ENCODE measurements around the gene MRGPRD. TPM values are rescaled to one million over a fixed set of nuclear protein-coding genes. Genes with fewer than 3 reads are reported as not detected.

The MRGPRD gene
- total RNA-seq, 1 donor from 2014 or later, result not detected

- no peak for TF ChIP-seq CTCF (conservative IDR thresholded peaks at IDR 0.05; ENCODE audit: low read depth, low read length)
- DNase-seq (ENCODE audit: low read depth), result no peak
- H3K4me3 ChIP-seq (ENCODE audit: low read depth, low read length), result no peak overlapping the region
Observed at GRCh38 chr11:68933605-68934320, 47.0 kb downstream of the MRGPRD start.

- no peak for DNase-seq (ENCODE audit: low read depth)
- no peak overlapping the region for H3K4me3 ChIP-seq (ENCODE audit: low read depth, low read length)
- TF ChIP-seq CTCF (conservative IDR thresholded peaks at IDR 0.05; ENCODE audit: low read depth, low read length), result no peak
Observed at GRCh38 chr11:68932933-68933577, 47.7 kb downstream of the MRGPRD start.

- no peak for TF ChIP-seq CTCF (conservative IDR thresholded peaks at IDR 0.05; ENCODE audit: low read depth, low read length)
- DNase-seq (ENCODE audit: low read depth), result no peak
- no peak overlapping the region for H3K4me3 ChIP-seq (ENCODE audit: low read depth, low read length)
Observed at GRCh38 chr11:68932358-68932757, 48.4 kb downstream of the MRGPRD start.

- TF ChIP-seq CTCF (conservative IDR thresholded peaks at IDR 0.05; ENCODE audit: low read depth, low read length), result no peak
- DNase-seq (ENCODE audit: low read depth), result no peak
Observed at GRCh38 chr11:68931911-68932310, 48.9 kb downstream of the MRGPRD start.

GRCh38 chr11:68930991-68931855, 49.6 kb downstream of the MRGPRD start:
- TF ChIP-seq CTCF (conservative IDR thresholded peaks at IDR 0.05; ENCODE audit: low read depth, low read length), result no peak
- no peak for DNase-seq (ENCODE audit: low read depth)

More at GRCh38 chr11:68931911-68932310, 48.9 kb downstream of the MRGPRD start:
- no peak overlapping the region for H3K4me3 ChIP-seq (ENCODE audit: low read depth, low read length)

More at GRCh38 chr11:68930991-68931855, 49.6 kb downstream of the MRGPRD start:
- no peak overlapping the region for H3K4me3 ChIP-seq (ENCODE audit: low read depth, low read length)

Other genes starting within 250 kb of the MRGPRD start
- gene TESMIN, start 229.5 kb downstream of the MRGPRD start, total RNA-seq, result 7.5 and 8.2 TPM in 2 replicates
- 6.7 and 10.2 TPM in 2 replicates for gene CPT1A, start 139.1 kb downstream of the MRGPRD start, total RNA-seq
- 80.1 and 107 TPM in 2 replicates for gene MRPL21, start 77.2 kb downstream of the MRGPRD start, total RNA-seq
- 10.3 and 12.1 TPM in 2 replicates for gene IGHMBP2, start 77.1 kb downstream of the MRGPRD start, total RNA-seq
- gene MRGPRF, start 32.3 kb upstream of the MRGPRD start, total RNA-seq, result 2.5 and 2.9 TPM in 2 replicates
- gene TPCN2, start 67.9 kb upstream of the MRGPRD start, total RNA-seq, result 6.3 and 8.4 TPM in 2 replicates
- 0.07 TPM in 1 of 2 replicates, not detected in the other for gene SMIM38, start 174.9 kb upstream of the MRGPRD start, total RNA-seq

All from epithelial cell of proximal tubule (primary cell).